ENCODE data around the gene ABCB8. TPM values are rescaled to one million over a fixed set of nuclear protein-coding genes. Genes with fewer than 3 reads are reported as not detected.

Gene ABCB8
- total RNA-seq, 1 donor from 2014 or later: 56.9 TPM

DNA sequence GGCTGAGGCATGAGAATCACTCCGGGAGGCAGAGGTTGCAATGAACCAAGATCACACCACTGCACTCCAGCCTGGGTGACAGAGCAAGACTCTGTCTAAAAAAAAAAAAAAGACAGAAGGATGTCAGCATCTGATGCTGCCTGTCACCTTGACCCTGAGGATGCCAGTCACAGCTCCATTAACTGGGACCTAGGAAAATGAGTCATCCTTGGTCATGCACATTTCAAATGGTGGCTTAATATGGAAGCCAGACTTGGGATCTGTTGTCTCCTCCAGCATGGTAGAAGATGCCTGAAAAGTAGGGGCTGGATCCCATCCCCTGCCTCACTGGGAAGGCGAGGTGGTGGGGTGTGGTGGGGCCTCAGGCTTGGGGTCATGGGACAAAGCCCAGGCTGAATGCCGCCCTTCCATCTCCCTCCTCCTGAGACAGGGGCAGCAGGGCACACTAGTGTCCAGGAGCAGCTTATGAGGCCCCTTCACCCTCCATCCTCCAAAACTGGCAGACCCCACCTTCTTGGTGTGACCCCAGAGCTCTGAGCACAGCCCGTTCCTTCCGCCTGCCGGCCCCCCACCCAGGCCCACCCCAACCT, 36.1 kb upstream of the ABCB8 start:
- Mint-ChIP-seq H3K4me1 (ENCODE audit: low read depth) (peaks cover 16% of the 10 kb centered on the region), H3K4me3 (no peak overlapping the region), H3K27me3 (ENCODE audit: insufficient read depth) (peaks cover 15% of the 10 kb centered on the region), H3K9me3 (peaks cover 5% of the 10 kb centered on the region), H3K36me3 (ENCODE audit: low read depth) (no peaks in the 10 kb centered on the region), H3K27ac (no peak overlapping the region)
- intact Hi-C loops (cut with micrococcal nuclease): no loop called here
- no peak for DNase-seq (ENCODE audit: low spot score)

DNA sequence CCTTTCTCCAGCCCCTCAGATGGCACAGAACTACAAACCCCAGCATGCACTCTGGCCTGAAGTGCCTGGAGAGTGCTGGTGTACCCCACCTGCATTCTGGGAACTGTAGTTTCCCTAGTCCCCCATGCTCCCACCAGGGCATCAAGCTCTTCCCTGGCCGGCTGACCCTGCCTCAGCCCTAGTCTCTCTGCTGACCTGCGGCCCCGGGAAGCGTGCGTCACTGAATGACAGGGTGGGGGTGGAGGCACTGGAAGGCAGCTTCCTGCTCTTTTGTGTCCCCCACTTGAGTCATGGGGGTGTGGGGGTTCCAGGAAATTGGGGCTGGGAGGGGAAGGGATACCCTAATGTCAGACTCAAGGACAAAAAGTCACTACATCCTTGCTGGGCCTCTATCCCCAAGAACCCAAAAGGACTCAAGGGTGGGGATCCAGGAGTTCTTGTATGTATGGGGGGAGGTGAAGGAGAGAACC, 35.4 kb upstream of the ABCB8 start:
- intact Hi-C loops (cut with micrococcal nuclease): no loop called here

DNA sequence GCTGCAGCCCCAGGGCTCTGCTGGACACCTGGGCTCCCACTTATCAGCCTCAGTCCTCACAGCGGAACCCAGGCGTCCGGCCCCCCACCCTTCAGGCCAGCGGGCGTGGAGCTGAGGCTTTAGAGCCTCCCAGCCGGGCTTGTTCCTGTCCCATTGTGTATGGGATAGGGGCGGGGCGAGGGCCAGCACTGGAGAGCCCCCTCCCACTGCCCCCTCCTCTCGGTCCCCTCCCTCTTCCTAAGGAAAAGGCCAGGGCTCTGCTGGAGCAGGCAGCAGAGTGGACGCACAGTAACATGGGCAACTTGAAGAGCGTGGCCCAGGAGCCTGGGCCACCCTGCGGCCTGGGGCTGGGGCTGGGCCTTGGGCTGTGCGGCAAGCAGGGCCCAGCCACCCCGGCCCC, 34.7 kb upstream of the ABCB8 start:
- Mint-ChIP-seq H3K27me3 (ENCODE audit: insufficient read depth) (peaks cover 4% of the 10 kb centered on the region), H3K4me3 (no peak overlapping the region), H3K9me3 (peaks cover 5% of the 10 kb centered on the region), H3K36me3 (ENCODE audit: low read depth) (no peaks in the 10 kb centered on the region), H3K4me1 (ENCODE audit: low read depth) (peaks cover 13% of the 10 kb centered on the region), H3K27ac (no peak overlapping the region)
- DNase-seq (ENCODE audit: low spot score): no peak
- intact Hi-C loops (cut with micrococcal nuclease): no loop called here

More for the DNA sequence above, 35.4 kb upstream of the ABCB8 start:
- Mint-ChIP-seq H3K27me3 (ENCODE audit: insufficient read depth) (peaks cover 10% of the 10 kb centered on the region), H3K4me1 (ENCODE audit: low read depth) (peaks cover 18% of the 10 kb centered on the region), H3K27ac (no peak overlapping the region), H3K9me3 (peaks cover 5% of the 10 kb centered on the region), H3K4me3 (no peak overlapping the region), H3K36me3 (ENCODE audit: low read depth) (no peaks in the 10 kb centered on the region)
- DNase-seq (ENCODE audit: low spot score): no peak

DNA sequence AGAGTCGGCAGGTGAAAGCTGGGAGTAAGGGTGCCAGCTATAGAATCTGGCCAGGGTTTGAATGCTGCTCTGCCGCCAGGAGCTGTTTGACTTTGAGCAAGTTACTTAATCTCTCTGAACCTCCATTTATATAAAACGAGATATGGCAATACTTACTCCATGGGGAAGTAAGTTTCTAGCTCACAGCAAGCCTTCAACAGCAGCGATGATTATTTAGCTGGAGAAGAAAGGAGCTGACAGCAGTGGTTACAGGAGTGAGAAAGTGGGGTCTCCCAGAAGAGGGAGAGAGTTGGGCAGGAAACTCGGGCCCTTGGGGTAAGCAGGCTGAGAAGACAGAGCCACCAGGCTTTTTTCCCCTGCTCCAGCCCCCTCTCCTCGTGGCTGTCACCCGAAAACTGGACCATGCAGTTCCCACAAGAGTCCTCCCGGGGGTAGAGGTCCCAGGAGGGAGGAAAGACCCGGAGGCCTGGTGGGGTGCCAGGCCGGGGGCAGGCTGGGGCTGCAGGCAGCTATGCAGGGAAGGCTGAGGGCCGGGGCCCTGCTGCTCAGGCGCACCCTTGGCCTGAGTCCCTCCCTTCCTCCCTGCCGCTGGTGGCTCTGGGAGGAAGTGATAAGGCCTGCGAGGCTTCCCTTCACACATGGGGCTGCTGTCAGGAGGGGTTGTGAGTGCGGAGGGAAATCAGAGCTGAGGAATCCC, 34.0 kb upstream of the ABCB8 start:
- H3K27me3 Mint-ChIP-seq (ENCODE audit: insufficient read depth): peaks cover 2% of the 10 kb centered on the region
- H3K4me3 Mint-ChIP-seq: peak overlapping the region; percentile 33
- no peaks in the 10 kb centered on the region for H3K36me3 Mint-ChIP-seq (ENCODE audit: low read depth)
- H3K4me1 Mint-ChIP-seq (ENCODE audit: low read depth): peaks cover 6% of the 10 kb centered on the region
- intact Hi-C loops (cut with micrococcal nuclease): no loop called here
- peaks cover 5% of the 10 kb centered on the region for H3K9me3 Mint-ChIP-seq
- no peak for DNase-seq (ENCODE audit: low spot score)
- no peak overlapping the region for H3K27ac Mint-ChIP-seq

DNA sequence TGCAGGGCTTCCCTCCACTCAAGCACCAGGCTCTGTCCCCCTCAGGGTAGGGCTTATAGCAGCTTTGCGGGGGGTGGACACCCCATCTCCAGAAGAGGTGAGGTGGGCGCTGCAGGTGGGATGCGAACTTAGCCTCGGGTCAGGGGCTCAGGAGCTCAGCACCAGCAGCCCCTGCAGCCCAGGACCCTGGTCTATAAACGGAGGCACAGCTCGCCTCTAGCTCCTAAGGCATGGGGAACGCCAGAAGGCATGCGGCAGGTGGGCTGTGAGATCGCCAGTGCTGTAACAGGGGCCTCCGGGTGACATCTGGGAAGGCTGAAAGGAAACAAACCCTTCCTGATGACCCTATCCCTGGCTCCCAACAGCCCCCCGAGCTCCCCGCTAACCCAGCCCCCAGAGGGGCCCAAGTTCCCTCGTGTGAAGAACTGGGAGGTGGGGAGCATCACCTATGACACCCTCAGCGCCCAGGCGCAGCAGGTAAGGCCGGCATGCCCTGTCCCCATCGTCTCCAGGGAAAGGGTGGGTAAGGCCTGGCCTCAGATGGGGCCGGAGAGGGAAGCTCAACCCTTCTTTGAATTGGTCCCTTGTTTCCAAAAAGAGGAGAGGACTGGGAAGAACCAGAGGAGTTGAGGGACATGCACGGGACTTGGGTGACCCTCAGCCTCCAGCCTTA, 33.3 kb upstream of the ABCB8 start:
- Mint-ChIP-seq H3K4me1 (ENCODE audit: low read depth) (peaks cover 6% of the 10 kb centered on the region), H3K9me3 (peaks cover 5% of the 10 kb centered on the region), H3K36me3 (ENCODE audit: low read depth) (no peaks in the 10 kb centered on the region), H3K27me3 (ENCODE audit: insufficient read depth) (peaks cover 2% of the 10 kb centered on the region), H3K4me3 (peak overlapping the region; percentile 33), H3K27ac (no peak overlapping the region)
- intact Hi-C loops (cut with micrococcal nuclease): no loop called here
- no peak for DNase-seq (ENCODE audit: low spot score)

DNA sequence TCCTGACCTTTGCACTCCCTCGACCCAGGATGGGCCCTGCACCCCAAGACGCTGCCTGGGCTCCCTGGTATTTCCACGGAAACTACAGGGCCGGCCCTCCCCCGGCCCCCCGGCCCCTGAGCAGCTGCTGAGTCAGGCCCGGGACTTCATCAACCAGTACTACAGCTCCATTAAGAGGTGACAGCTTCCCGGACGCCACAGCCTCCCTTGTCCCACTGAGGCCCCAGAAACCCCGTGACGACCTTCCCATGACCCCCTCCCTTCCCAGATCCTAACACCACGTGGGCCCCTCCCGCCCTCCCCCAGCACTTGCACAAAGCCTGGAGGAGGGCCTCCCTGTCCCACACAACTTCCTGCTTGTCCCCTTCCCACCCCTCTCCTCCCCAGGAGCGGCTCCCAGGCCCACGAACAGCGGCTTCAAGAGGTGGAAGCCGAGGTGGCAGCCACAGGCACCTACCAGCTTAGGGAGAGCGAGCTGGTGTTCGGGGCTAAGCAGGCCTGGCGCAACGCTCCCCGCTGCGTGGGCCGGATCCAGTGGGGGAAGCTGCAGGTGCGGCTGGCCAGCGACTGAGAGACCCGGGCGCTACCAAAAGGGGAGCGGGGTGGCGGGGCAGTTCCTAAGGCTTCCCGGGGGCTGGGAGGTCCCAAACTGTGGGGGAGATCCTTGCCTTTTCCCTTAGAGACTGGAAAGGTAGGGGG, 31.7 kb upstream of the ABCB8 start:
- no peaks in the 10 kb centered on the region for H3K9me3 Mint-ChIP-seq
- H3K27ac Mint-ChIP-seq: no peak overlapping the region
- no peak overlapping the region for H3K4me3 Mint-ChIP-seq
- H3K36me3 Mint-ChIP-seq (ENCODE audit: low read depth): peaks cover 1% of the 10 kb centered on the region
- intact Hi-C loops (cut with micrococcal nuclease): no loop called here
- no peak for DNase-seq (ENCODE audit: low spot score)
- H3K27me3 Mint-ChIP-seq (ENCODE audit: insufficient read depth): no peaks in the 10 kb centered on the region
- H3K4me1 Mint-ChIP-seq (ENCODE audit: low read depth): peaks cover 6% of the 10 kb centered on the region

DNA sequence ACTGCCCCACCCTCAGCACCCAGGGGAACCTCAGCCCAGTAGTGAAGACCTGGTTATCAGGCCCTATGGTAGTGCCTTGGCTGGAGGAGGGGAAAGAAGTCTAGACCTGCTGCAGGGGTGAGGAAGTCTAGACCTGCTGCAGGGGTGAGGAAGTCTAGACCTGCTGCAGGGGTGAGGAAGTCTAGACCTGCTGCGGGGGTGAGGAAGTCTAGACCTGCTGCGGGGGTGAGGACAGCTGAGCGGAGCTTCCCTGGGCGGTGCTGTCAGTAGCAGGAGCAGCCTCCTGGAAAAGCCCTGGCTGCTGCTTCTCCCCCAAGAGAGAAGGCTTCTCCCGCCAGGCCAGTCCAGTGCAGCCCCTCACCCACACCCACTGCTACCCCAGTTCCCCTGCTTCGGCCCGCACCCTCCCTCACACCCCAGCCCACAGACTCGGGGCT, 31.2 kb upstream of the ABCB8 start:
- DNase-seq (ENCODE audit: low spot score): no peak
- Mint-ChIP-seq H3K27me3 (ENCODE audit: insufficient read depth) (no peaks in the 10 kb centered on the region), H3K36me3 (ENCODE audit: low read depth) (peaks cover 1% of the 10 kb centered on the region), H3K4me1 (ENCODE audit: low read depth) (peaks cover 6% of the 10 kb centered on the region), H3K4me3 (no peak overlapping the region), H3K27ac (no peak overlapping the region), H3K9me3 (no peaks in the 10 kb centered on the region)
- intact Hi-C loops (cut with micrococcal nuclease): no loop called here

DNA sequence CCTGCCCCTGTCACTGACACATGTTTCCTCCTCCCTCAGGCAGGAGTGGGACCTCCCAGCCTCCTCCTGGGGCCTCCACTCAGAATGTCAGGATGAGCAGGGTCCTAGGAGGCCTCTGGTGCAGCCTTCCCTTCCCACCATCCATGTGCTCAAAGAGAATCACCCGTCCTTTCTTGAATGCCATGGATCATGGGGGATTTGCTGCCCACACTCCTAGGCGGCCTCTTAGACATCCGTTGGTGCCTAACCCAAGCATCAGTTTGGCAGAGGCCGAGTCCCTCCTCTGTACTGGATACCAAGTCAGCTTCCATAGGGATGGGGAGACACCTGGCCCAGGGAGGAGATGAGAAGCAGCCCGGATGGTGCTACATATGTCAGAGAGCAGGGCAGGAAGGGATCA, 30.4 kb upstream of the ABCB8 start:
- H3K27ac Mint-ChIP-seq: no peak overlapping the region
- H3K4me3 Mint-ChIP-seq: no peak overlapping the region
- peaks cover 1% of the 10 kb centered on the region for H3K36me3 Mint-ChIP-seq (ENCODE audit: low read depth)
- intact Hi-C loops (cut with micrococcal nuclease): no loop called here
- no peaks in the 10 kb centered on the region for H3K9me3 Mint-ChIP-seq
- H3K4me1 Mint-ChIP-seq (ENCODE audit: low read depth): peaks cover 6% of the 10 kb centered on the region
- no peak for DNase-seq (ENCODE audit: low spot score)
- no peaks in the 10 kb centered on the region for H3K27me3 Mint-ChIP-seq (ENCODE audit: insufficient read depth)

DNA sequence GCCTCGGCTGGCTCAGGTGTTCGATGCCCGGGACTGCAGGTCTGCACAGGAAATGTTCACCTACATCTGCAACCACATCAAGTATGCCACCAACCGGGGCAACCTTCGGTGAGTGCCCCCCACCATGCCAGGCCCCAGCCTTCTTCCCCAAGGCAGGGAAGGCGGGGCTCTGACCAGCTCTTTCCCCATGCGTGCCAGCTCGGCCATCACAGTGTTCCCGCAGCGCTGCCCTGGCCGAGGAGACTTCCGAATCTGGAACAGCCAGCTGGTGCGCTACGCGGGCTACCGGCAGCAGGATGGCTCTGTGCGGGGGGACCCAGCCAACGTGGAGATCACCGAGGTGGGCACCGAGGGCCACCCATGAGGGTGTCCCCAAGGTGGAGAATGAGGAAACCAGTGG, 29.9 kb upstream of the ABCB8 start:
- peaks cover 6% of the 10 kb centered on the region for H3K4me1 Mint-ChIP-seq (ENCODE audit: low read depth)
- no peak for DNase-seq (ENCODE audit: low spot score)
- no peaks in the 10 kb centered on the region for H3K27me3 Mint-ChIP-seq (ENCODE audit: insufficient read depth)
- intact Hi-C loops (cut with micrococcal nuclease): no loop called here
- H3K36me3 Mint-ChIP-seq (ENCODE audit: low read depth): peaks cover 1% of the 10 kb centered on the region
- H3K4me3 Mint-ChIP-seq: no peak overlapping the region
- H3K27ac Mint-ChIP-seq: no peak overlapping the region
- H3K9me3 Mint-ChIP-seq: no peaks in the 10 kb centered on the region

DNA sequence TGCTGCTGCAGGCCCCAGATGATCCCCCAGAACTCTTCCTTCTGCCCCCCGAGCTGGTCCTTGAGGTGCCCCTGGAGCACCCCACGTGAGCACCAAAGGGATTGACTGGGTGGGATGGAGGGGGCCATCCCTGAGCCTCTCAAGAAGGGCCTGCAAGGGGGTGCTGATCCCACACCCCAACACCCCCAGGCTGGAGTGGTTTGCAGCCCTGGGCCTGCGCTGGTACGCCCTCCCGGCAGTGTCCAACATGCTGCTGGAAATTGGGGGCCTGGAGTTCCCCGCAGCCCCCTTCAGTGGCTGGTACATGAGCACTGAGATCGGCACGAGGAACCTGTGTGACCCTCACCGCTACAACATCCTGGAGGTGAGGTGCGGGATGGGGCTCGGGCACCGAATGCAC, 29.2 kb upstream of the ABCB8 start:
- Mint-ChIP-seq H3K4me3 (no peak overlapping the region), H3K36me3 (ENCODE audit: low read depth) (peaks cover 1% of the 10 kb centered on the region), H3K4me1 (ENCODE audit: low read depth) (peaks cover 6% of the 10 kb centered on the region), H3K27me3 (ENCODE audit: insufficient read depth) (no peaks in the 10 kb centered on the region), H3K9me3 (no peaks in the 10 kb centered on the region), H3K27ac (no peak overlapping the region)
- no peak for DNase-seq (ENCODE audit: low spot score)
- intact Hi-C loops (cut with micrococcal nuclease): no loop called here

DNA sequence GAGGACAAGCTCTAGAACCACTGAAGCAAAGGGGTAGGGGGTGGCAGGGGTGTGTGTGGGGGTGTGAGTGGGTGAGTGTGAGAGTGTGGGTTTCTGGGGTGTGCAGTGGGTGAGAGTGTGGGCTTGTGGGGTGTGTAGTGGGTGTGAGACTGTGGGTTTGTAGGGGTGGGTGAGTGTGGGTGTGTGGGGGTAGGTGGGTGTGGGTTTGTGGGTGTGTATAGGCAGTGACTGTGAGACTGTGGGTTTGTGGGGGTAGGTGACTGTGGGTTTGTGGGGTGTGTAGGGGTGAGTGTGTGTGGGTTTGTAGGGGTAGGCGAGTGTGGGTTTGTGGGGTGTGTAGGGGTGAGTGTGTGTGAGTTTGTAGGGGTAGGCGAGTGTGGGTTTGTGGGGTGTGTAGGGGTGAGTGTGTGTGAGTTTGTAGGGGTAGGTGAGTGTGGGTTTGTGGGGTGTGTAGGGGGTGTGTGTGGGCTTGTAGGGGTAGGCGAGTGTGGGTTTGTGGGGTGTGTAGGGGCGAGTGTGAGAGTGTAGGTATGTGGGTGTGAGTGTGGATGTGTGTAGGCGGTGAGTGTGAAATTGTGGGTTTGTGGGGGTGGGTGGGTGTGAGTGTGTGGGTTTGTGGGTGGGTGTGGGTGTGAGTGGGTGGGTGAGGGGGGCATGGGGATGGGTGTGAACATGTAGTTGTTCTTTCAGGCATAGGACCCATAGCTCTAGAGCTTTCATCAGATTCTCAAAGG, 28.6 kb upstream of the ABCB8 start:
- intact Hi-C loops (cut with micrococcal nuclease): no loop called here
- Mint-ChIP-seq H3K27ac (no peak overlapping the region), H3K9me3 (no peaks in the 10 kb centered on the region), H3K4me3 (no peak overlapping the region), H3K27me3 (ENCODE audit: insufficient read depth) (no peaks in the 10 kb centered on the region), H3K36me3 (ENCODE audit: low read depth) (peaks cover 1% of the 10 kb centered on the region), H3K4me1 (ENCODE audit: low read depth) (peaks cover 6% of the 10 kb centered on the region)
- DNase-seq (ENCODE audit: low spot score): no peak

DNA sequence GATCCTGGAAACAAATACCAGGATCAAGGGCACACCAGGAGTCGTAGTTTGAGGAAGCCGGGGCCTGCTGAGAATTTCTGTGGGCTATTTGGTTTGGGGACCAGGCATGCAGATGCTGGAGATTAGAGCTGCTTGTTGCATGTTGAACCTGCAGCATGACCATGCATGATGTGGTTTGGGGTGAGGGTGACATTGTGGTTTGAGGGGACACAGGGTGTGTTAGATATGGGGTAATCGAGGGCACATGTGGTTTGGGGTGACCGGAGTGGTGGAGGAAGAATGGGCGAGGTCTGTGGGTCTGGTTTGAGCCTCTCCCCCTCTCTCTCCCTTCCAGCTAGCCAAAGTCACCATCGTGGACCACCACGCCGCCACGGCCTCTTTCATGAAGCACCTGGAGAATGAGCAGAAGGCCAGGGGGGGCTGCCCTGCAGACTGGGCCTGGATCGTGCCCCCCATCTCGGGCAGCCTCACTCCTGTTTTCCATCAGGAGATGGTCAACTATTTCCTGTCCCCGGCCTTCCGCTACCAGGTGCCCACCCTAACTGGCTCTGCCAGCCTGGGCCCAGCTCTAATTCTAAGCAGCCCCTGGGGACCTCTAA, 27.3 kb upstream of the ABCB8 start:
- no peaks in the 10 kb centered on the region for H3K9me3 Mint-ChIP-seq
- H3K36me3 Mint-ChIP-seq (ENCODE audit: low read depth): peaks cover 1% of the 10 kb centered on the region
- H3K27ac Mint-ChIP-seq: no peak overlapping the region
- peaks cover 6% of the 10 kb centered on the region for H3K4me1 Mint-ChIP-seq (ENCODE audit: low read depth)
- H3K4me3 Mint-ChIP-seq: no peak overlapping the region
- intact Hi-C loops (cut with micrococcal nuclease): no loop called here
- H3K27me3 Mint-ChIP-seq (ENCODE audit: insufficient read depth): no peaks in the 10 kb centered on the region
- no peak for DNase-seq (ENCODE audit: low spot score)
